CD4-positive, alpha-beta T cell treated with Interleukin-15 for 4 hours (primary cell): Measurements from ENCODE around the gene KRT39.
"Not testable (repeated sequence)": the region's sequence is repeated elsewhere in the genome, so short reads cannot be mapped to it uniquely, and the experiment has no call there.

Experiments
- DNase-seq: peaks from one replicate; pipeline ENCODE4 v3.0.0-alpha.2; 2020; ENCODE audit warnings: low spot score

The KRT39 gene

DNA sequence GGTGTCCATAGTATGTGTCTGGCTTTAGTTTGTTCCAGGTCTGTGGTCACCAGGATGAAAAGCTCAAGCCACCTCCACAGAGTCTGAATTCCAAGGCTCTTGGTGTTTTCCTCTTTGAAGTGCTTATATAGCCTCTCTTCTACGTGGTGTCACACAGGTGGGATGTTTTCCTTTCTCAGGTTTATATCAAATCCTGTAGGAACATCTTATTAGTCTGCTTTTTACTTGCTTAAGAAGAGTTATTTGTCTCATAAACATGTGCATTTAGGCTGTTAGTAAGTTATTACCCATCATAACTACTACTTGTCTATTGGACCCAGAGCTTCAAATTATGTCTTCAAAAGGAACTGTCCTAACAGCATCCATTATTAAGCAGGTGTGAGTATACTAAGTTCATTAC, at the start of gene KRT39:
Gene KRT39, minus strand, starts transcription at position 101 of the 400 bp plus-strand sequence. Its CDS starts 92 bp downstream, at position 9.
- no peak for DNase-seq

GRCh38 chr17:41015454-41015853, 48.7 kb upstream of the KRT39 start:
- no peak for DNase-seq

- DNase-seq, result no peak
Observed at GRCh38 chr17:41013606-41014005, 46.9 kb upstream of the KRT39 start.

GRCh38 chr17:41013181-41013580, 46.4 kb upstream of the KRT39 start:
- DNase-seq, result no peak

- DNase-seq, result no peak
Observed at GRCh38 chr17:41012326-41013120, 45.8 kb upstream of the KRT39 start.

DNA sequence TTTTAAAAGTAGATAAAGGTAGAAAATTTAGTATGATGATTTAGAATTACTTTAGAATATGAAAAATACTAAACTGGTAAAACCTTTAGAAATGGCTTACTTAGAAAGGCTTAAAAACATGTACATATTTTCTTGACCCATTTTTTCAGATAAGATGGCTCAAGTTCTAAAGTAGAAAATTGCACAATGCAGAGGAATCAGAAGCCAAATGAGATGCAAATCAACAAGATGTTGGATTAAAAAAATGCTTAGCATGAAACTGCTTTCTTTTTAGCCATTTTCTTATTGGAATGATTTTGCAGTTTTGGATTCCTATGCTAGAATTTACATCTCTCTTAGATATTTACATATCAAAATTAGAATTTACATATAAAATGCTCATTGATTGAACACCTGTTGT, 43.7 kb upstream of the KRT39 start:
- no peak for DNase-seq

DNA sequence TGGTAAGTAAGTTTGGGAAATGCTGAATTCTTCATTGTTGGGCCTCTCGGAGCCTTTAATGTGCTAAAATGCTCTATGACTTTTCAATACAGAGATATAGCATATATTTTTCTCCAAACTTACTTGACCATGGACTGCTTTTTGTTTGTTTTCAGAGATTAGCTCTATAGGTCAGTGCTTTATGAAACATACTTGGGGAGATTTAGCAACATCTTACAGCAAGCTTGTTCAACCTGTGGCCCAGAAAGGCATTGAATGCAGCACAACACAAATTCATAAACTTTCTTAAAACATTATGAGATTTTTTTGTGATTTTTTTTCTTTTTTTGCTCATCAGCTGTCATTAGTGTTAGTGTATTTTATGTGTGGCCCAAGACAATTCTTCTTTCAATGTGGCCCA, 43.2 kb upstream of the KRT39 start:
- no peak for DNase-seq

GRCh38 chr17:41009301-41009760, 42.6 kb upstream of the KRT39 start:
- DNase-seq, result no peak

DNA sequence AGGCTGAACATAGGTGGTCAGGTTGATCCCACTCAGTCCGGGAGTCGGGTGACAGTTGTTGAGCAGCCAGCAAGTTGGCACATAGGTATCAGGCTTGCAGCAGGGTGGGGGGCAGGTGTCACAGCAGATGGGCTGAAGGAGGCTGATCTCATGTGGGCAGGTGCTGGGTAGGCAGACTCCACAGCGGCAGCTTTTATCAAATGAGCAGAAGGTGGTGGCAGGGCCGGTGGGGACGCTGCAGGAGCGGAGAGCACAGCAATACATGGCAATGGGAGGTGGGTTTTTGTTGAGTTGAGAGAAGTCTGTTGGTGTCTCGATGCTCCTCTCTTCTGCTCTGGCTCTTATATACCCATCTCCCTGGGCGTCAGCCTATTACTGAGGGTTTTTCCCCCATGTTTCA, 42.1 kb upstream of the KRT39 start, which contains the start of gene KRTAP3-1:
Gene KRTAP3-1, minus strand, starts transcription at position 318 of the 400 bp plus-strand sequence. Its CDS starts 54 bp downstream, at position 264.
- DNase-seq, result no peak

- DNase-seq, result no peak
Observed at GRCh38 chr17:41004397-41004796, 37.6 kb upstream of the KRT39 start.

- no peak for DNase-seq
Observed at GRCh38 chr17:41003926-41004325, 37.2 kb upstream of the KRT39 start.

- DNase-seq, result no peak
Observed at GRCh38 chr17:41002814-41003213, 36.1 kb upstream of the KRT39 start.

DNA sequence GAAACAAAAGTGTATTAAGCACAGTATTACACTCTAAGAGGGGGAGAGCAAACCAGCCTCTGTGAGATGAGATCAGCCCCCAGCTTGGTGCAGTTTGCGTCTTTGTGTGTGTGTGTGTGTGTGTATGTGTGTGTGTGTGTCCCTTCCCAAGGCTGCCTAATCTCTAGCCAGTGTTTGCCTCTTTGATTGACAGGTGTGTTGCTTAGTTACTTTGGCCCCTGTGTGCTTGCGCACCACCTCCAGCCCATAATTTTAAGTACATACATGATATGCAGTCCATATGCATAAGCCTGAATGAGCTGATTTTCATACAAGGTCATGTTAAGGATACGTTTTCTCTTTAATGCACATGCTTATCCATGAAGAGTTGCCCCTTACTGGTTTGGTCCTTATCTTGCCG, 35.0 kb upstream of the KRT39 start:
- DNase-seq, result no peak

- DNase-seq, result not testable (repeated sequence)
Observed at GRCh38 chr17:40999563-40999962, 32.8 kb upstream of the KRT39 start, which contains the start of gene KRTAP3-2. Gene KRTAP3-2, minus strand, starts transcription at chr17:40999906. Its CDS starts 53 bp downstream, at chr17:40999853.

- no peak for DNase-seq
Observed at GRCh38 chr17:40997361-40997760, 30.6 kb upstream of the KRT39 start.

DNA sequence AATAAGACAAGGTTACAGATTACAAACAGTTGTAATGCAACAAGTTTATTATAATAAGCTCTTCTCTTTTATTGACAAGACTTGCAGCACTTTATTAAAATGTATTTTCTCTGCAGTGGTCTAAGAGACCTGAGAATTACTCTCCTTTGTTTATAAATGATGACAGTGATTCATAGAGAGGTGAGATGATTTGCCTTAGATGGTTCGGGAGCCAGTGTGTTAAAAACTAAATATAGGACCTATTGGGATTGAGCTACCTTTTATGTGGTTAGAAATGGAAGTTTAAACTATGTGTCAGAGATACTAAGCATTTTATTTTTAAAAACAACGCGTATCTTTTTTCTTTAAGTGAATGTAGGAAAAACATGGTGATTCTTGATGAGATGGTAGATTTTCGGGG, 30.1 kb upstream of the KRT39 start:
- DNase-seq, result no peak

- DNase-seq, result no peak
Observed at GRCh38 chr17:40995116-40995515, 28.4 kb upstream of the KRT39 start.

DNA sequence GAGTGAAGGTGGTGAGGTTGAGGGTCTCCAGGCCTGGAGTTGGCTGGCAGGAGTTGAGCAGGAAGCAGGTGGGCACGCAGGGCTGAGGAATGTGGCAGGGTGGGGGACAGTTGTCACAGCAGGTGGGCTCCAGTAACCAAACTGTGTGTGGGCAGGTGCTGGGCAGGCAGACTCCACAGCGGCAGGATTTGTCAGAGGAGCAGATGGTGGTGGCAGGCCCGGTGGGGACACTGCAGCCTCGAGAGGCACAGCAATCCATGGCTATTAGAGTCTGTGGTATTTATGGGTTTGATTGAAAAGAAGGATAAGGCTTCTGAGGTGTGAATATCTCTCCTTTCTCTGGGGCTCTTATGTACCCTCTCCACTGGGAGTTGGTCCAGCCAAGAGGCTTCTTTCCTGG, 27.1 kb upstream of the KRT39 start, which contains the start of gene KRTAP3-3:
Gene KRTAP3-3, minus strand, starts transcription at position 326 of the 400 bp plus-strand sequence. Its CDS starts 67 bp downstream, at position 259.
- DNase-seq, result no peak

DNA sequence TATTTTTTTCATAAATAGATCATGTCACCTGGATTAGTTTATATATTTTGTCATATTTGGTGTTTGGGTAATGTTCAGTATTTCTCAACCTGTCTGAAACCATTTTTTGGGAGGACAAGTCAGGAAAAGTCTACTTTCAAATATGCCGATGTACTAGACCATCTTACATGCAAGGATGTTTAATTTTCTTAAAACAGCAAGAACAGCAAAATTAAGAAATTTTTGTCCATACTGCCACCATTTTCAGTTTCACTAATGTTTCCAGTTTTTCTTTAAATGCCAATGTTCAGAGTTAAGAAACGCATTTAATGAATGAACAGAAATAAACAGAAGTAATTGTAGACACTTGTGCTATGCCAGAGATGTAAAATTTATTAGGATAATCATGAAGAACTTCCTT, 26.3 kb upstream of the KRT39 start:
- DNase-seq, result no peak

DNA sequence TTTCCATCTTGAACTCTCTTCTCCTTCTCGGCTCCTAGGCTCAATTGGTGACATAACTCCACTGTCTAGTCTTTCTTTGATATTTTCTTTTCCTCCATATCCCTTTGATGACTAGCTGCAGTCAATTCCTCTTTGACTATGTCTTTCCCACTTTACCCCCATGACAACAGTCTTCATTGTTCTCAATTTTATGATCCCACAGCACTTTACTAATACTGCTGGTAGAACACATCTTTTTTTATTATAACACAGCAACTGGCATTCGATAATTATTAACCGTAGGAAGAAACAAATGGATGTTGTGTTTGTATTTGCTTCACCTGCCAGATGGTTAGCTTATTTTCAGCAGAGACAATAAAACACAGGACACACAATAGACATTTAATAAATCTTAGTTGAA, 25.9 kb upstream of the KRT39 start:
- no peak for DNase-seq

DNA sequence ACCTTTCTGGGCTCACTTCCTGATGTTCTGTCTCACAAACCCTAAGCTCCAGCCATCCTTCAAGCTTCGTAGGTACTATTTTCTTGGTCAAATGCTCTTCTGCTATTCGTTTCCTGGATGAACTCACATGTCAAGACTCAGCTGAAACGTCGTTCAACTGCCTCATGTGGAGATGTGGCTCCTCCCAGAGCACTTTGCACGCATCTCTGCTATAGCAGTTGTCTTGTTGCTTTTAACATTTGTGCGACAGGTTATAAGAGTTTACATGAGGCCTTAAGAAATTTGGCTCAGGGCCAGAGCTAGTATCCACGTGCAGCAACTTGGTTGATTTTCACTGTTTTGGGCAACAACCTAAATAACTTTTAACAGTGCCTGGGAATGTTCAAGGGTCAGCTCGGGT, 20.2 kb upstream of the KRT39 start:
- no peak for DNase-seq

GRCh38 chr17:40984226-40984625, 17.5 kb upstream of the KRT39 start, which contains the start of gene KRT40:
Gene KRT40, minus strand, starts transcription at chr17:40984326. Its CDS starts 53 bp downstream, at chr17:40984273.
- DNase-seq, result no peak

- DNase-seq, result no peak
Observed at GRCh38 chr17:40981115-40981514, 14.4 kb upstream of the KRT39 start.

DNA sequence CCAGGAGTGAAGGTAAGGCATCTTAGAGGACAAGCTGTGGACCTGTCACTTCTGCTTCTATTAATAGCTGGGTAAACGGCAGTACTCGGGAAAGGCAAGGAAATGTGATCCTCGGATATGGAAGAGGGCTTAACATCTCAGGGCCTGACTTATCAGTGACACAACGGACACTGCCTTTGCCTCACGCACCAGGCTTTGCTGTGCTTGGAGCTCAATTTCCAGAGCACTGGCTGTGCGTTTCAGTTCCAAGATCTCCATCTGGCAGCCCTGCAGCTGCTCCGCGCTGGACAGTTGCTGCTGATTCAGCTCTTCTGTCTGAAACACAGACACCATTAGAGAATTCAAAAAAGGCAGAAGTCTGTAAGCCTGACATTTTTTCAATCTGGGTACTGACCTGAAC, 13.8 kb upstream of the KRT39 start:
- DNase-seq, result no peak
